ENCODE measurements around the gene PNPT1.

DNA sequence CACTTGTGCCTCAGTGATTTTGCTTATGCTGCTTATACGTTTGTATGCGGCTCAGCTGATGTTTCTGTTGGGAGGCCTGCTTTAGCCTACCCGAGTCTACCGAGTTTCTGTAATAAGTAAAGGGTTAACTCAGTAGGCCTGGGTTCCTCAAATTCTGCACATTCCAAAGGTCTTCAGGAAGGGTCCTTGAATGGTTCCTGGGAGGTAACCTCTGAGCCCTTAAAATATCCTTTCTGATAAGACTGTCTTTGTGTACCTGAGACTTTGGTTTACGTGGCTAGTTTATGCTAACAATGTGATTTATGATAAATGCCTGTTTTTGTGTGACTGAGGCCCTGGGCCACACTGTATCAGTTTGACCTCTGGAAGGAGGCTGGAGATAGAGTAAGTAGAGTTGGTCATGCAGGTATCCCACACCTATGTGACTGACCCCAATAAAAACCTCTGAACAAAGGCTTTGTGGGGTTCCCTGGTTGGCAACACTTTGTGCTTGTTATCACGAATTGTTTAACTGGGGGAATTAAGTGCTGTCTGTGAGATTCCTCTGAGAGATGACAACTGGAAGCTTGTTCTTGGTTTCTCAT lies 18.9 kb upstream of the PNPT1 start:
- TF ChIP-seq E2F6 (IDR thresholded peaks at IDR 0.05; ENCODE audit: borderline replicate concordance, low read depth) (no peak), POLR2A (IDR thresholded peaks at IDR 0.05; ENCODE audit: low read length) (no peak), CHD2 (IDR thresholded peaks at IDR 0.05; ENCODE audit: low read length, partially characterized antibody) (no peak), SMC3 (IDR thresholded peaks at IDR 0.05) (no peak), ZFP36 (IDR thresholded peaks at IDR 0.05; ENCODE audit: borderline replicate concordance, partially characterized antibody) (no peak), EP300 (IDR thresholded peaks at IDR 0.05) (no peak), MAFK (IDR thresholded peaks at IDR 0.05; ENCODE audit: partially characterized antibody) (no peak), RAD21 (conservative IDR thresholded peaks at IDR 0.05 in 1 of 2, IDR thresholded peaks at IDR 0.05 in 1 of 2) (no peak), ZC3H11A (IDR thresholded peaks at IDR 0.05) (no peak), POLR2AphosphoS2 (conservative IDR thresholded peaks at IDR 0.05; ENCODE audit: low read length) (no peak)
- TF ChIP-seq, protein P1, sequence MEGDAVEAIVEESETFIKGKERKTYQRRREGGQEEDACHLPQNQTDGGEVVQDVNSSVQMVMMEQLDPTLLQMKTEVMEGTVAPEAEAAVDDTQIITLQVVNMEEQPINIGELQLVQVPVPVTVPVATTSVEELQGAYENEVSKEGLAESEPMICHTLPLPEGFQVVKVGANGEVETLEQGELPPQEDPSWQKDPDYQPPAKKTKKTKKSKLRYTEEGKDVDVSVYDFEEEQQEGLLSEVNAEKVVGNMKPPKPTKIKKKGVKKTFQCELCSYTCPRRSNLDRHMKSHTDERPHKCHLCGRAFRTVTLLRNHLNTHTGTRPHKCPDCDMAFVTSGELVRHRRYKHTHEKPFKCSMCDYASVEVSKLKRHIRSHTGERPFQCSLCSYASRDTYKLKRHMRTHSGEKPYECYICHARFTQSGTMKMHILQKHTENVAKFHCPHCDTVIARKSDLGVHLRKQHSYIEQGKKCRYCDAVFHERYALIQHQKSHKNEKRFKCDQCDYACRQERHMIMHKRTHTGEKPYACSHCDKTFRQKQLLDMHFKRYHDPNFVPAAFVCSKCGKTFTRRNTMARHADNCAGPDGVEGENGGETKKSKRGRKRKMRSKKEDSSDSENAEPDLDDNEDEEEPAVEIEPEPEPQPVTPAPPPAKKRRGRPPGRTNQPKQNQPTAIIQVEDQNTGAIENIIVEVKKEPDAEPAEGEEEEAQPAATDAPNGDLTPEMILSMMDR (IDR thresholded peaks at IDR 0.05) = no peak
- TF ChIP-seq, protein P2, sequence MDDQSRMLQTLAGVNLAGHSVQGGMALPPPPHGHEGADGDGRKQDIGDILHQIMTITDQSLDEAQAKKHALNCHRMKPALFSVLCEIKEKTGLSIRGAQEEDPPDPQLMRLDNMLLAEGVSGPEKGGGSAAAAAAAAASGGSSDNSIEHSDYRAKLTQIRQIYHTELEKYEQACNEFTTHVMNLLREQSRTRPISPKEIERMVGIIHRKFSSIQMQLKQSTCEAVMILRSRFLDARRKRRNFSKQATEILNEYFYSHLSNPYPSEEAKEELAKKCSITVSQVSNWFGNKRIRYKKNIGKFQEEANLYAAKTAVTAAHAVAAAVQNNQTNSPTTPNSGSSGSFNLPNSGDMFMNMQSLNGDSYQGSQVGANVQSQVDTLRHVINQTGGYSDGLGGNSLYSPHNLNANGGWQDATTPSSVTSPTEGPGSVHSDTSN (IDR thresholded peaks at IDR 0.05) = no peak
- TF ChIP-seq, protein P3, sequence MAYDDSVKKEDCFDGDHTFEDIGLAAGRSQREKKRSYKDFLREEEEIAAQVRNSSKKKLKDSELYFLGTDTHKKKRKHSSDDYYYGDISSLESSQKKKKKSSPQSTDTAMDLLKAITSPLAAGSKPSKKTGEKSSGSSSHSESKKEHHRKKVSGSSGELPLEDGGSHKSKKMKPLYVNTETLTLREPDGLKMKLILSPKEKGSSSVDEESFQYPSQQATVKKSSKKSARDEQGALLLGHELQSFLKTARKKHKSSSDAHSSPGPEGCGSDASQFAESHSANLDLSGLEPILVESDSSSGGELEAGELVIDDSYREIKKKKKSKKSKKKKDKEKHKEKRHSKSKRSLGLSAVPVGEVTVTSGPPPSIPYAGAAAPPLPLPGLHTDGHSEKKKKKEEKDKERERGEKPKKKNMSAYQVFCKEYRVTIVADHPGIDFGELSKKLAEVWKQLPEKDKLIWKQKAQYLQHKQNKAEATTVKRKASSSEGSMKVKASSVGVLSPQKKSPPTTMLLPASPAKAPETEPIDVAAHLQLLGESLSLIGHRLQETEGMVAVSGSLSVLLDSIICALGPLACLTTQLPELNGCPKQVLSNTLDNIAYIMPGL (CRISPR knock-in tag; IDR thresholded peaks at IDR 0.05; ENCODE audit: borderline replicate concordance) = no peak
- TF ChIP-seq, protein P4, sequence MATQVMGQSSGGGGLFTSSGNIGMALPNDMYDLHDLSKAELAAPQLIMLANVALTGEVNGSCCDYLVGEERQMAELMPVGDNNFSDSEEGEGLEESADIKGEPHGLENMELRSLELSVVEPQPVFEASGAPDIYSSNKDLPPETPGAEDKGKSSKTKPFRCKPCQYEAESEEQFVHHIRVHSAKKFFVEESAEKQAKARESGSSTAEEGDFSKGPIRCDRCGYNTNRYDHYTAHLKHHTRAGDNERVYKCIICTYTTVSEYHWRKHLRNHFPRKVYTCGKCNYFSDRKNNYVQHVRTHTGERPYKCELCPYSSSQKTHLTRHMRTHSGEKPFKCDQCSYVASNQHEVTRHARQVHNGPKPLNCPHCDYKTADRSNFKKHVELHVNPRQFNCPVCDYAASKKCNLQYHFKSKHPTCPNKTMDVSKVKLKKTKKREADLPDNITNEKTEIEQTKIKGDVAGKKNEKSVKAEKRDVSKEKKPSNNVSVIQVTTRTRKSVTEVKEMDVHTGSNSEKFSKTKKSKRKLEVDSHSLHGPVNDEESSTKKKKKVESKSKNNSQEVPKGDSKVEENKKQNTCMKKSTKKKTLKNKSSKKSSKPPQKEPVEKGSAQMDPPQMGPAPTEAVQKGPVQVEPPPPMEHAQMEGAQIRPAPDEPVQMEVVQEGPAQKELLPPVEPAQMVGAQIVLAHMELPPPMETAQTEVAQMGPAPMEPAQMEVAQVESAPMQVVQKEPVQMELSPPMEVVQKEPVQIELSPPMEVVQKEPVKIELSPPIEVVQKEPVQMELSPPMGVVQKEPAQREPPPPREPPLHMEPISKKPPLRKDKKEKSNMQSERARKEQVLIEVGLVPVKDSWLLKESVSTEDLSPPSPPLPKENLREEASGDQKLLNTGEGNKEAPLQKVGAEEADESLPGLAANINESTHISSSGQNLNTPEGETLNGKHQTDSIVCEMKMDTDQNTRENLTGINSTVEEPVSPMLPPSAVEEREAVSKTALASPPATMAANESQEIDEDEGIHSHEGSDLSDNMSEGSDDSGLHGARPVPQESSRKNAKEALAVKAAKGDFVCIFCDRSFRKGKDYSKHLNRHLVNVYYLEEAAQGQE (IDR thresholded peaks at IDR 0.05) = no peak

Data from A549 (cell line).